GM12878 (cell line): ENCODE measurements around the gene TMEM131L. TPM values are rescaled to one million over a fixed set of nuclear protein-coding genes. Genes with fewer than 3 reads are reported as not detected.

Source experiments
- ATAC-seq: fragments of 200-7000 bp; cut with Tn5 transposase; 3 replicates; pipeline ENCODE4 v1.9.1; 2020; ENCODE audit warnings: mild to moderate bottlenecking, moderate library complexity
- BruUV-seq: library from RNA; stranded (reverse); fragments of 400-500 nt; replicated peaks from 2 replicates; lab custom pipeline; 2021; lab: Mats Ljungman, UMichigan
- CTCF ChIA-PET: fragments of 300-600 bp; sonication (Branson Sonifier 250); formaldehyde crosslinking; extraction: SDS; loops from one replicate; lab custom pipeline; 2021; ENCODE audit warnings: inconsistent platforms; lab: Yijun Ruan, JAX
- POLR2A ChIA-PET: fragments of 350-600 bp; formaldehyde crosslinking; extraction: SDS; loops from one replicate; lab custom pipeline; 2021; ENCODE audit warnings: inconsistent platforms; lab: Charles Lee
- RAD21 ChIA-PET: fragments of 300-600 bp; sonication (Branson Sonifier 250); formaldehyde crosslinking; loops from one replicate; lab custom pipeline; 2023; ENCODE audit warnings: antibody characterized with exemption; ENCODE audit not compliant: unreplicated experiment; lab: Charles Lee
- SMC1A ChIA-PET: fragments of 300-600 bp; sonication (Branson Sonifier 250); formaldehyde crosslinking; loops from one replicate; lab custom pipeline; 2023; ENCODE audit not compliant: unreplicated experiment, uncharacterized antibody; lab: Charles Lee
- DNase-seq: peaks from one replicate; pipeline ENCODE4 v3.0.0-alpha.2; 2011; ENCODE audit warnings: low read depth, low spot score
- FAIRE-seq: peaks from 3 replicates; lab custom pipeline; 2011; peaks lifted over from hg19 to GRCh38; lab: Jason Lieb, UNC
- H2AFZ ChIP-seq: 2 replicates; pipeline ENCODE4 v1.6.0; 2011; ENCODE audit warnings: low read depth, low read length, control low read depth; ENCODE audit not compliant: control insufficient read depth
- H3K27ac ChIP-seq: 2 replicates; pipeline ENCODE4 v1.5.1; 2011; ENCODE audit warnings: control low read depth; ENCODE audit not compliant: control insufficient read depth, insufficient read depth
- H3K27me3 ChIP-seq, 2 experiments: replicated peaks in 1 of 2; 2 replicates each; pipeline versions ENCODE4 v1.6.0 to v1.6.1; 2011; ENCODE audit warnings: low read length in 1 of 2; ENCODE audit not compliant: control insufficient read depth in 2 of 2, insufficient read depth in 2 of 2
- H3K36me3 ChIP-seq, 2 experiments: 2 replicates each; pipeline ENCODE4 v1.5.1; 2011; ENCODE audit warnings: low read length in 1 of 2; ENCODE audit not compliant: control insufficient read depth in 2 of 2, insufficient read depth in 2 of 2
- H3K4me1 ChIP-seq: 2 replicates; pipeline ENCODE4 v1.6.1; 2011; ENCODE audit warnings: mild to moderate bottlenecking, low read length, moderate library complexity, mixed read lengths; ENCODE audit not compliant: control insufficient read depth, insufficient read depth
- H3K4me2 ChIP-seq: 2 replicates; pipeline ENCODE4 v1.6.0; 2011; ENCODE audit warnings: control low read depth; ENCODE audit not compliant: control insufficient read depth, insufficient read depth
- H3K4me3 ChIP-seq: fragments of 200-600 bp; sonication (generic); 2 replicates; pipeline ENCODE4 v1.5.1; 2016
- H3K79me2 ChIP-seq: 2 replicates; pipeline ENCODE4 v1.6.0; 2011; ENCODE audit warnings: low read length; ENCODE audit not compliant: control insufficient read depth, insufficient read depth
- H3K9ac ChIP-seq: 2 replicates; pipeline ENCODE4 v1.8.0; 2011; ENCODE audit warnings: low read length, control low read depth, mixed read lengths; ENCODE audit not compliant: control insufficient read depth, insufficient read depth
- H3K9me3 ChIP-seq: replicated peaks from 3 replicates; pipeline ENCODE4 v1.5.1; 2011; ENCODE audit warnings: mild to moderate bottlenecking, low read length; ENCODE audit not compliant: control insufficient read depth, insufficient read depth
- H4K20me1 ChIP-seq: 2 replicates; pipeline ENCODE4 v1.6.0; 2011; ENCODE audit not compliant: control insufficient read depth, insufficient read depth
- ASH2L ChIP-seq: fragments of 300-600, 200-600 bp; sonication (generic); IDR thresholded peaks from 2 replicates; pipeline ENCODE4 v1.6.1; 2017; ENCODE audit warnings: low read depth, mild to moderate bottlenecking, borderline replicate concordance
- BCL11A ChIP-seq: IDR thresholded peaks from 2 replicates; pipeline ENCODE4 v1.6.1; 2011; ENCODE audit warnings: low read depth, low read length
- CHD4 ChIP-seq: fragments of 200-600 bp; sonication (generic); IDR thresholded peaks from 2 replicates; pipeline ENCODE4 v1.6.1; 2016; ENCODE audit warnings: mild to moderate bottlenecking
- CREB1 ChIP-seq: IDR thresholded peaks from 2 replicates; pipeline ENCODE4 v1.6.1; 2012; ENCODE audit warnings: low read depth, mild to moderate bottlenecking, inconsistent platforms
- CREM ChIP-seq: IDR thresholded peaks from 2 replicates; pipeline ENCODE4 v1.6.1; 2014; ENCODE audit warnings: antibody characterized with exemption, low read depth
- EGR1 ChIP-seq, 2 experiments: IDR thresholded peaks; 1 replicate in 1 of 2; 2 replicates in 1 of 2; pipeline ENCODE4 v1.6.1; 2011 to 2012; ENCODE audit warnings: low read depth in 2 of 2, low read length in 2 of 2, borderline replicate concordance in 1 of 2, mild to moderate bottlenecking in 1 of 2, moderate library complexity in 1 of 2
- FOXK2 ChIP-seq: fragments of 450-650 bp; IDR thresholded peaks from 2 replicates; pipeline ENCODE4 v1.6.1; 2017; ENCODE audit warnings: mild to moderate bottlenecking, moderate library complexity
- IKZF1 ChIP-seq: fragments of 450-650 bp; conservative IDR thresholded peaks from 2 replicates; pipeline ENCODE4 v1.6.1; 2017; ENCODE audit warnings: antibody characterized with exemption, mild to moderate bottlenecking
- NBN ChIP-seq: fragments of 450-650 bp; IDR thresholded peaks from 2 replicates; pipeline ENCODE4 v1.6.1; 2016
- NFXL1 ChIP-seq: fragments of 450-650 bp; IDR thresholded peaks from 2 replicates; pipeline ENCODE4 v1.6.1; 2017; ENCODE audit warnings: antibody characterized with exemption, mild to moderate bottlenecking, borderline replicate concordance
- PBX3 ChIP-seq: IDR thresholded peaks from 2 replicates; pipeline ENCODE4 v1.6.1; 2011; ENCODE audit warnings: mild to moderate bottlenecking, low read depth, low read length, moderate library complexity; ENCODE audit not compliant: insufficient replicate concordance
- RFX5 ChIP-seq: IDR thresholded peaks from 2 replicates; pipeline ENCODE4 v1.6.1; 2011; ENCODE audit warnings: low read depth, low read length, improper control_type of control experiment
- SIX5 ChIP-seq: IDR thresholded peaks from 2 replicates; pipeline ENCODE4 v1.6.1; 2011; ENCODE audit warnings: mild to moderate bottlenecking, low read depth, low read length, moderate library complexity; ENCODE audit not compliant: severe bottlenecking
- SRF ChIP-seq, 2 experiments: IDR thresholded peaks; 2 replicates each; pipeline ENCODE4 v1.6.1; 2011; ENCODE audit warnings: low read depth in 2 of 2, low read length in 2 of 2, mild to moderate bottlenecking in 1 of 2, moderate library complexity in 1 of 2
- STAT3 ChIP-seq: IDR thresholded peaks from 2 replicates; pipeline ENCODE4 v1.6.1; 2011; ENCODE audit warnings: low read depth, low read length, improper control_type of control experiment
- TBL1XR1 ChIP-seq: IDR thresholded peaks from 2 replicates; pipeline ENCODE4 v1.6.1; 2012; ENCODE audit warnings: low read depth, low read length, improper control_type of control experiment
- ZNF622 ChIP-seq: fragments of 450-650 bp; IDR thresholded peaks from 2 replicates; pipeline ENCODE4 v1.6.1; 2017; ENCODE audit warnings: mild to moderate bottlenecking, inconsistent platforms
- WGBS: methylation state at CpG from one replicate; pipeline ENCODE4 v1.1.6; 2016; ENCODE audit warnings: low lambda C conversion rate; ENCODE audit not compliant: insufficient replicate concordance, insufficient coverage; ENCODE audit errors: missing lambda C conversion rate; 5-methylcytosine and 5-hydroxymethylcytosine counted together
- in situ Hi-C: fragments of 300-500 bp; cut with MboI; formaldehyde crosslinking; loops from 9 replicates; pipeline ENCODE4 v1.14.3; 2018; ENCODE audit warnings: mixed read lengths
- intact Hi-C: fragments of 100-400 bp; cut with micrococcal nuclease; formaldehyde crosslinking; loops from one replicate; pipeline ENCODE4 v1.14.2; 2022; ENCODE audit not compliant: unreplicated experiment
- polyA plus RNA-seq, 11 experiments: library from polyadenylated mRNA; depleted of rRNA in 4 of 11; unstranded in 6 of 11; stranded (reverse) in 5 of 11; fragments of >200 nt; fragmentation: Nextera tagmentation in 4 of 11; fragmentation: Illumina TruSeq in 1 of 11; extraction: Ambion mirVana in 4 of 11; extraction: Trizol in 1 of 11; gene quantifications; 1 replicate in 1 of 11; 2 replicates in 10 of 11; pipeline versions ENCODE4 v1.2.1 to v1.2.3, GENCODE V29; 2011 to 2016; ENCODE audit warnings: inconsistent platforms in 2 of 11, missing spikeins in 2 of 11, low read depth in 1 of 11
- total RNA-seq, 4 experiments: library from RNA; depleted of rRNA in 3 of 4; stranded (reverse); fragments of >200 nt in 3 of 4; fragmentation: Illumina TruSeq in 1 of 4; extraction: Trizol in 1 of 4; gene quantifications; 2 replicates each; pipeline versions ENCODE4 v1.2.1 to v1.2.3, GENCODE V29; 2013 to 2021

Gene TMEM131L
- total and polyA plus RNA-seq, 10 of the 15 experiments (the other 5 are each of a cell fraction or from before 2014, with no cell fraction given), result 8.5 to 101 (median 74.4) TPM

GRCh38 chr4:153543351-153543750 lies 77.2 kb downstream of the TMEM131L start:
- Histone ChIP-seq H3K27ac (no peak overlapping the region), H4K20me1 (peaks cover 13% of the 10 kb centered on the region), H3K9me3 (no peaks in the 10 kb centered on the region), H2AFZ (no peak overlapping the region), H3K4me2 (no peak overlapping the region), H3K27me3 (no peaks in the 10 kb centered on the region), H3K36me3 (peaks cover 9 to 15% of the 10 kb centered on the region in 2 experiments), H3K9ac (no peak overlapping the region), H3K4me1 (peaks cover 21% of the 10 kb centered on the region), H3K4me3 (no peak overlapping the region), H3K79me2 (peaks cover 95% of the 10 kb centered on the region)
- SMC1A ChIA-PET, result interaction anchor here (0.7 to 6.8 kb wide), 7 partner anchors 11 to 77 kb away, joined by 3 to 48 read pairs (median 3); partner anchors contain the start of gene TMEM131L
- no peak for ATAC-seq
- RAD21 ChIA-PET, result interaction anchor here (0.9 kb wide), 1 partner anchor 60 kb away, joined by 3 read pairs; no protein-coding TSS in a partner anchor
- no peak for DNase-seq
- FAIRE-seq, result no peak
- POLR2A ChIA-PET, result interaction anchor here (0.6 to 0.7 kb wide), 2 partner anchors 11 kb away, joined by 3 to 6 read pairs; no protein-coding TSS in a partner anchor
- CTCF ChIA-PET, result interaction anchor here (0.6 to 2.2 kb wide), 7 partner anchors 8 to 461 kb away, joined by 3 to 8 read pairs (median 3); no protein-coding TSS in a partner anchor
- intact Hi-C loops (no loop called here), in situ Hi-C loops (no loop called here)
- 80% methylated on average over 6 of the region's 6 CpGs for WGBS
- no TSS peak for BruUV-seq
- TF ChIP-seq IKZF1 (no peak), CREM (no peak), CREB1 (no peak), BCL11A (no peak), STAT3 (no peak), RFX5 (no peak), SRF (IDR thresholded peaks at IDR 0.05; ENCODE audit: low read depth in 2 of 2, low read length in 2 of 2) (no peak), CHD4 (no peak), NBN (no peak), FOXK2 (no peak), ZNF622 (no peak), NFXL1 (no peak), PBX3 (no peak), SIX5 (no peak), ASH2L (no peak), TBL1XR1 (no peak), EGR1 (IDR thresholded peaks at IDR 0.05; ENCODE audit: borderline replicate concordance in 1 of 2, low read depth in 2 of 2, low read length in 2 of 2) (no peak)
